K562 treated with DMSO at 1 percent for 48 hours (cell line): Measurements from ENCODE around the gene TRIM43B. TPM values are rescaled to one million over a fixed set of nuclear protein-coding genes. Genes with fewer than 3 reads are reported as not detected.

Source experiments
- total RNA-seq: library from RNA; unstranded; fragments of 300-600 nt; gene quantifications from 2 replicates; pipeline ENCODE4 v1.2.3, GENCODE V29; 2022; ENCODE audit warnings: low replicate concordance; ENCODE audit errors: extremely low read depth

The TRIM43B gene
- not detected in 2 replicates for total RNA-seq

GRCh38 chr2:95484654-95485053, at the start of gene TRIM43B:
TRIM43B (minus strand) TSS chr2:95484754; CDS start chr2:95482714, 2,040 bp downstream.

Other genes with a start within 250 kb of the TRIM43B start
- gene PROM2, start 210.3 kb downstream of the TRIM43B start, total RNA-seq: not detected in 2 replicates
- not detected in 2 replicates for gene KCNIP3, start 187.4 kb downstream of the TRIM43B start, total RNA-seq
- gene FAHD2A, start 82.0 kb downstream of the TRIM43B start, total RNA-seq: not detected in 2 replicates
- not detected in 2 replicates for gene TRIM43, start 107.2 kb upstream of the TRIM43B start, total RNA-seq